Loucy (cell line): ENCODE measurements around the gene ZNF674.
A peak's percentile ranks its signal among the peaks of the same experiment; 100 is the strongest.

ENCODE experiments used
- H2AFZ ChIP-seq: fragments of 200-600 bp; sonication (generic); 2 replicates; pipeline ENCODE4 v1.6.0; 2016; ENCODE audit warnings: antibody characterized with exemption, mild to moderate bottlenecking, low read length, moderate library complexity
- H3F3A ChIP-seq: fragments of 200-600 bp; 2 replicates; pipeline ENCODE4 v1.6.0; 2016; ENCODE audit warnings: antibody characterized with exemption, low read depth, mild to moderate bottlenecking
- H3K27me3 ChIP-seq: fragments of 200-600 bp; sonication (generic); 2 replicates; pipeline ENCODE4 v1.6.1; 2014; ENCODE audit warnings: low read length, mild to moderate bottlenecking; ENCODE audit not compliant: insufficient read depth, poor library complexity, severe bottlenecking
- H3K36me3 ChIP-seq: fragments of 200-600 bp; sonication (generic); 2 replicates; pipeline ENCODE4 v1.6.1; 2016; ENCODE audit warnings: low read length; ENCODE audit not compliant: insufficient read depth
- H3K4me1 ChIP-seq: fragments of 200-600 bp; sonication (generic); 2 replicates; pipeline ENCODE4 v1.5.1; 2014; ENCODE audit warnings: low read length, mild to moderate bottlenecking; ENCODE audit not compliant: insufficient read depth, poor library complexity, severe bottlenecking
- H3K4me2 ChIP-seq: fragments of 200-600 bp; sonication (generic); 2 replicates; pipeline ENCODE4 v1.6.0; 2014; ENCODE audit warnings: antibody characterized with exemption, low read length, low read depth, mild to moderate bottlenecking; ENCODE audit not compliant: poor library complexity, severe bottlenecking
- H3K4me3 ChIP-seq: fragments of 200-600 bp; sonication (generic); 2 replicates; pipeline ENCODE4 v1.5.1; 2014; ENCODE audit warnings: low read length, mild to moderate bottlenecking, mixed read lengths; ENCODE audit not compliant: poor library complexity, severe bottlenecking
- H3K79me2 ChIP-seq: fragments of 200-600 bp; sonication (generic); 2 replicates; pipeline ENCODE4 v1.6.1; 2014; ENCODE audit warnings: low read length; ENCODE audit not compliant: insufficient read depth
- H3K9ac ChIP-seq: fragments of 200-600 bp; sonication (generic); 2 replicates; pipeline ENCODE4 v1.6.0; 2014; ENCODE audit warnings: mild to moderate bottlenecking, low read depth, low read length, moderate library complexity; ENCODE audit not compliant: poor library complexity, severe bottlenecking
- H3K9me2 ChIP-seq: fragments of 200-600 bp; sonication (generic); replicated peaks from 2 replicates; pipeline ENCODE4 v1.6.1; 2016; ENCODE audit warnings: low read depth, low read length, mixed read lengths
- H3K9me3 ChIP-seq: fragments of 200-600 bp; sonication (generic); 2 replicates; pipeline ENCODE4 v1.6.1; 2014; ENCODE audit warnings: mild to moderate bottlenecking, antibody characterized with exemption, low read length, low read depth; ENCODE audit not compliant: insufficient read depth
- H4K20me1 ChIP-seq: fragments of 200-600 bp; sonication (generic); 2 replicates; pipeline ENCODE4 v1.6.0; 2014; ENCODE audit warnings: antibody characterized with exemption, low read length, mild to moderate bottlenecking; ENCODE audit not compliant: insufficient read depth, poor library complexity, severe bottlenecking
- EZH2phosphoT487 ChIP-seq: fragments of 200-600 bp; IDR thresholded peaks from 2 replicates; pipeline ENCODE4 v1.6.1; 2018; ENCODE audit warnings: antibody characterized with exemption, mild to moderate bottlenecking, moderate library complexity, borderline replicate concordance
- TF ChIP-seq, protein P1 (sequence below): fragments of 200-600 bp; sonication (generic); conservative IDR thresholded peaks from 2 replicates; pipeline ENCODE4 v1.5.1; 2014; ENCODE audit warnings: mild to moderate bottlenecking, antibody characterized with exemption, low read length

The ZNF674 gene

DNA sequence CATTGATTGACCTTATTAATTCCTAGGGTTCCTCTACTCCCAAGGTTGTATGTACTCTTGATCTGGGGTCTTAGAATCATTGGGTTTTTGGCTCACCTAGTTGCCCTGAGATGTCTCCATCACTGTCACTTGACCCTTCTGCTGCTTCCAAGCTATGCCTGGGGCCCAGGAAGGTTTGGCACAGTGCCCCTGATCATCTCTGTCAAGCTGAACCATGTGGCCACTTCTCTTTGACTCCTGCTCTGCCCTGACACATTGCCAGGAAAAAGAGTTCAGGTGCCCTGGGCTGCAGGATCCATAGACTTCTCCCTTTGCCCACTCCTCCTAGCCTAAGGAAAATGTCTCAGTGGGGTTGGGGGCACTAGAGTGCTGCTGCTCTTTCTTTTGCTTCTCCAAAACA, 24.4 kb upstream of the ZNF674 start:
- Histone ChIP-seq H3K4me2 (no peak overlapping the region), H3K9me2 (no peaks in the 10 kb centered on the region), H3K9ac (no peak overlapping the region), H3K4me1 (peaks cover 8% of the 10 kb centered on the region), H3K36me3 (no peaks in the 10 kb centered on the region), H3K4me3 (no peak overlapping the region), H3K79me2 (peaks cover 3% of the 10 kb centered on the region), H2AFZ (no peak overlapping the region), H3F3A (no peaks in the 10 kb centered on the region), H3K27me3 (no peaks in the 10 kb centered on the region), H4K20me1 (no peaks in the 10 kb centered on the region), H3K9me3 (no peaks in the 10 kb centered on the region)
- TF ChIP-seq, protein P1, sequence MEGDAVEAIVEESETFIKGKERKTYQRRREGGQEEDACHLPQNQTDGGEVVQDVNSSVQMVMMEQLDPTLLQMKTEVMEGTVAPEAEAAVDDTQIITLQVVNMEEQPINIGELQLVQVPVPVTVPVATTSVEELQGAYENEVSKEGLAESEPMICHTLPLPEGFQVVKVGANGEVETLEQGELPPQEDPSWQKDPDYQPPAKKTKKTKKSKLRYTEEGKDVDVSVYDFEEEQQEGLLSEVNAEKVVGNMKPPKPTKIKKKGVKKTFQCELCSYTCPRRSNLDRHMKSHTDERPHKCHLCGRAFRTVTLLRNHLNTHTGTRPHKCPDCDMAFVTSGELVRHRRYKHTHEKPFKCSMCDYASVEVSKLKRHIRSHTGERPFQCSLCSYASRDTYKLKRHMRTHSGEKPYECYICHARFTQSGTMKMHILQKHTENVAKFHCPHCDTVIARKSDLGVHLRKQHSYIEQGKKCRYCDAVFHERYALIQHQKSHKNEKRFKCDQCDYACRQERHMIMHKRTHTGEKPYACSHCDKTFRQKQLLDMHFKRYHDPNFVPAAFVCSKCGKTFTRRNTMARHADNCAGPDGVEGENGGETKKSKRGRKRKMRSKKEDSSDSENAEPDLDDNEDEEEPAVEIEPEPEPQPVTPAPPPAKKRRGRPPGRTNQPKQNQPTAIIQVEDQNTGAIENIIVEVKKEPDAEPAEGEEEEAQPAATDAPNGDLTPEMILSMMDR: no peak
- no peak for TF ChIP-seq EZH2phosphoT487

DNA sequence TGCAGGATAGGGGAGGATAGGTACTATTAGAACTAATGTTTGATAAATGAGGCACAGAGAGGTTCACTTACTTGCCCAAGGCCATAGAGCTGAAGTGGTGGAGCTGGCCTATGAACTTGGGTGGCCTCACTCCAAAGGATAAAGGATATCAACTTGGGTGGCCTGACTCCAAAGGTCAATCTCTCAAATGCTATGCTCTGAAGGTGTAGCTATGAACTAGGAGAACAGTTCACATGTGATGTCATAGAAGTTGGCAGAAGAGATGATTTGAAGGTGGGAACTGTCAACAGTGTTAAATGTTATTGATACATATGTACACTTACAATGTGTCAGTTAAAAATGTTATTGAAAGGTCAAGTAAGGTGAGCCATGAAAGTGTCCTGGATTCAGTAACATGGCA, 22.2 kb upstream of the ZNF674 start:
- Histone ChIP-seq H3K36me3 (no peaks in the 10 kb centered on the region), H3K27me3 (no peaks in the 10 kb centered on the region), H3K9me3 (no peaks in the 10 kb centered on the region), H3K79me2 (no peaks in the 10 kb centered on the region), H3K4me1 (peaks cover 1% of the 10 kb centered on the region), H2AFZ (no peak overlapping the region), H3K4me2 (no peak overlapping the region), H3K9me2 (no peaks in the 10 kb centered on the region), H3F3A (no peaks in the 10 kb centered on the region), H4K20me1 (no peaks in the 10 kb centered on the region), H3K4me3 (no peak overlapping the region), H3K9ac (no peak overlapping the region)
- TF ChIP-seq EZH2phosphoT487: no peak
- TF ChIP-seq, protein P1: no peak

DNA sequence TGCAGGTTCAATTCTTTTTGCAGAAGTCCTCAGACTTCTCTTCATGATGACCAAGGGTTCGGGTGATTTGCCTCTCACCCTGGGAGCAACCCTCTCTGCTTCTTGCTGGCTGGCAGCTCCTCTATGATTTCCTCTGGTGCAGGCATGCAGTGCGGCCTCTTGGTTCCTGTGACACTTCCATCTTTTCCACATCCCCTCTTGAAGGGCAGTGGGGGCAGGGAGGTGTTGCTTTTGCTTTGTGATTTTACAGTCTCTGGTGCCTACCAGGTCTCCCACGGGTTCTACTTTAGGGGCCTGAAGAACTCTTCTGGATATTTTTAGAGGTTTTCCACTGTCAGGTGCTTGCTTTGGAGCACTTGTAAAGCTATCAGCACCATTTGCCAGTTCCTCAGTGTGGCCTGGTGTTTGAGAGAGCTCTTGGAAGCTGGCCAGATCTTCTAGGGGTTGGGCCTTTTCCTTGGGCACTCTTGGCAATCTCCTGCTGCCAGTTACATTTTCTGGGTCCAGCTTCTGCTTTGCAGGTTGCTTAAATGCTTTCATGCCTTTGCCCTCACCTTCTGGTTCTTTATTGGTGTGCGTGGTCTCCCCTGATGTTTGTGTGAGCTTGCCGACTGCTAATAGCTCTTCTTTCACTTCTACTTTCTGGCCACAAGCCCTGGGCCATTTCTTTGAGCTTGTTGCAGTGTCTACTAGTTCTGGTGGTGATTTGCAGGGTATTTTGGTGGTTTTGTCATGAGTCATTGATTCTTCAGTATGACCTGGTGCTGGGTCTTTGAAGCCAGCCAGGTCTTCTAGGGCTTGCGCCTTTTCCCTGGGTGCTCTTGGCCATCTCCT, 16.8 kb upstream of the ZNF674 start:
- H3K27me3 ChIP-seq: no peaks in the 10 kb centered on the region
- H4K20me1 ChIP-seq: no peaks in the 10 kb centered on the region
- no peaks in the 10 kb centered on the region for H3F3A ChIP-seq
- H2AFZ ChIP-seq: 0 out of 2 replicates have a peak overlapping the region, but pooled peaks have one; percentile 36
- H3K4me2 ChIP-seq: peak overlapping the region; percentile 16
- no peak overlapping the region for H3K4me3 ChIP-seq
- H3K9me3 ChIP-seq: no peaks in the 10 kb centered on the region
- no peaks in the 10 kb centered on the region for H3K9me2 ChIP-seq
- H3K36me3 ChIP-seq: no peaks in the 10 kb centered on the region
- no peak for TF ChIP-seq EZH2phosphoT487
- TF ChIP-seq, protein P1: no peak
- no peaks in the 10 kb centered on the region for H3K79me2 ChIP-seq
- H3K4me1 ChIP-seq: peaks cover 7% of the 10 kb centered on the region
- no peak overlapping the region for H3K9ac ChIP-seq
